NCI-H2171 treated with DMSO at 0.1 percent for 48 hours (cell line): Measurements from ENCODE around the gene HES3.
A peak's percentile ranks its signal among the peaks of the same experiment; 100 is the strongest.

Source experiments
- DNase-seq: peaks from one replicate; lab custom pipeline; 2025; lab: John Stamatoyannopoulos, UW

The HES3 gene

DNA sequence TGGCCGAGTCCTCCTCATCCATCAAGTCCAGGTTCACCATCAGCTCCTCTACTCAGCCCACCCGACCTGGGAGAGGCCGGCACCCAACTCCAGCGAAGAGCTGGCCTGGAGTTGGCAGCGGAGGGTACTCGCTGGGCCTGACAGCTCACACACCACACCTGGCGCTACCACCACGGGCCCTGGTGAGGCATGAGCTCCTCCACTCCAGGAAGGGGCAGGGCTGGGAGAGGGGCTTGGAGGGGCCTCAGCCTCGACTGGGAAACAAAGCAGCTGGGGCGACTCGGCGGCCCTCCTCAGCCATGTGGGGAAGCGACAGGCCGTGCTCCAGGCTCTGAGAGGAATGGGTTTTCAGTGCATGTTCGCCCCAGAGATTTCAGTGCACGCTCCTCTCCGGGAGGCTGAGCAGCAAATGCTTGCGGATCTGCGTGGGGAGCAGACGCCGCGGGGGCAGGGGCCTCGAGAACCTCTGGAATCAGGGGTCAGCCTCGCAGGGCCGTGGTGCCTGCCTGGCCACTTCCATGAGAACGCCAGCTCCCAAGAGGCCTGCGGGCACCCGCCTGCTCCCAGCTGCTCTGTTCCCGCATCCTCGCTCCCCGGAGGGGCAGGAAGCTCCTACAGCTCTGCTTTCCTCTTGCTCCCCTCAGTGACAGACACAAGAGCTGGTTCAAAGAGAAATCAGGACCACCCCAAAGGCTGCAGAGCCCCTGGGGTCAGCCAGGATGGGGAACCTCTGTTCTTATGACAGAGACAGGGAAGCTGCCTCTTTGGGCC is 35.8 kb downstream of the HES3 start:
- DNase-seq: no peak

DNA sequence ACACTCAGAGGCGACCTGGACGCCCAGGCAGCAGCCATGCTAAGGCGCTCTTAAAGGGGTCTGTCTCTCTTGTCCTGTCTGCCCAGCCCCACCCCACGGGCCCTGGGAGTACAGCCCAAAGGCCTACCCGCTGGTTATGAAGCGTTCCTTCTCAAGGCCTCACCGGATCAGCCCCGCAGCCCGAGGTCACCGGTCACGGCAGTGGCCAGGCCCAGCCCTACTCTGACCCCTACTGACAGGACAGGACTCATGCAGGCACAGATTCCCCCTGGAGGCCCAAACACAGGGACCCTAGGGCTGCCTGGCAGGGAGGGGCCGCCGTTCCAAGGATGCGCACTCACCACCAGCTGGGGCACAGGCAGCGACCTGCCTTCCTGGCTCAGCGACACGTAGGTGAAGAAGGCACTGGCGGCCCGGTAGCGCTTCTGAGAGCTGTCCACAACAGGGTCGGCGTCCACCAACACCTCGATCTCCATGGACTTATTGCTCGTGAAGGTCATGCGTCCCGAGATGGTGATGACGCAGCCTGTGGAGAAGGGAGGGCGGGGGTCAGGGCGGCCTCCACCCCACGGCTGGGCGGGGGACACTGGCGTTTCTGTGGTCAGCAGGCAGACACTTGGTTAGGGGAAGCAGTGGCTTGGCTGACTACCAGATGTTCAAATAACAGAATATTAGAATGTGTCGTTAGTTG is 36.9 kb downstream of the HES3 start:
- DNase-seq: no peak

GRCh38 chr1:6281511-6282402 is 37.8 kb downstream of the HES3 start:
- no peak for DNase-seq

- no peak for DNase-seq
Observed at GRCh38 chr1:6282577-6283270, 38.7 kb downstream of the HES3 start.

DNA sequence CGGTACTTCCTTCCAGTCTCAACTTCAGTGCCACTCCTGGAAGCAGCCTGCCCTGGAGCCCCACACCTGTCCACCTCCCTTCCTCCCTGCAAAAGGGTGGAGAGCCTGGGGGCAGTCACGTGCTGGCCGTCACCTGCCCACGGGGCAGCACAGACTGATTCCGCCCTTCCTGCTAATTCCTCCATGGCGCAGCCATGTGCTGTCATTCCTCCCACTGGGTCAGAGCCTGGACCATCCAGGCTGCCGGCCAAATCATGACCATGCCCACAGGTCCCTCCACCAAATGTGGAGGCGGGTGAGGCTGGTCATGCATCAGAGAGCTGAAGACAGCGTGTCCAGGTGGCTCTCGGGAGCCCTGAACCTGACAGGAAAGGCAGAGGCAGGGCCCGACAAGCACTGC is 41.4 kb downstream of the HES3 start:
- DNase-seq: no peak

DNA sequence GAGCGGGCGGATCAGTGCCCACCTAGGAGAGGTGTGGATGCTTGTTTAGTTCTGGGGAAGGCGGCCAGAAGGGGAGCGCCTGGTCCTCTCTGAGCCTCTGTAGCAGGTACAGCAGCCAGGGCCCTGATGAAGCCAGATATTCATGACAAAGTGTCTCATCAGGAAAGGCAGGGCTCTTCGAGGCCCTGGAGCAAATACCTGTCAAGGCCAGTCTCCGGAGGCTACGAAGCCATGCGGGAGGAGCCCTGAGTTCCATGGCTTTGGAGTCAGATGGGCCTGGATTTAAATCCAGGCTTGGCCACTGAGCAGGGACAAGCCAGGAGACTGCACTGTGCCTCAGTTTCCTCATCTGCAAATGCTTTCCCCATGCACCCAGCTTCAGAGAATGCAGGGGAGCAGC is 42.3 kb downstream of the HES3 start:
- DNase-seq: no peak

DNA sequence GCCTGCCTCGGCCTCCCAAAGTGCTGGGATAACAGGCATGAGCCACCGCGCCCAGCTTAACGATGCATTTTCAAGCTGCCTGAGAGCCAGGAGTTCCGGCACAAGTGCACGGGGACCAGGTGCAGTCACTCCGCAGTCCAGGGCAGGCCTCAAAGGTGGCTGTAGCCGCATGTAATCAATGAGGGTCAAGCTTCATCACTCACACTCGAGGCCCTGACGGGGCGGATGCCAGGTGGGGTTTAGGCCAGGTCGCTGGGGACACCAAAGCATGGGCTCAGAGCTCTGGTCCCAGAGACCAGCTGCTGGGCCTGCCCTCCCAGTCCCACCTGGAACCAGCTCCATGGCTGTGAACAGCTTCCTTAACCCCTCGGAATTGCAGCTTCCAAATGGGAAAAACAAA is 43.0 kb downstream of the HES3 start:
- no peak for DNase-seq

- peak; percentile 60 for DNase-seq
Observed at GRCh38 chr1:6287431-6287886, 43.5 kb downstream of the HES3 start.

GRCh38 chr1:6288026-6288425 is 44.0 kb downstream of the HES3 start:
- no peak for DNase-seq

- DNase-seq: no peak
Observed at GRCh38 chr1:6288665-6289064, 44.7 kb downstream of the HES3 start.

GRCh38 chr1:6292102-6292501 is 48.1 kb downstream of the HES3 start:
- no peak for DNase-seq

DNA sequence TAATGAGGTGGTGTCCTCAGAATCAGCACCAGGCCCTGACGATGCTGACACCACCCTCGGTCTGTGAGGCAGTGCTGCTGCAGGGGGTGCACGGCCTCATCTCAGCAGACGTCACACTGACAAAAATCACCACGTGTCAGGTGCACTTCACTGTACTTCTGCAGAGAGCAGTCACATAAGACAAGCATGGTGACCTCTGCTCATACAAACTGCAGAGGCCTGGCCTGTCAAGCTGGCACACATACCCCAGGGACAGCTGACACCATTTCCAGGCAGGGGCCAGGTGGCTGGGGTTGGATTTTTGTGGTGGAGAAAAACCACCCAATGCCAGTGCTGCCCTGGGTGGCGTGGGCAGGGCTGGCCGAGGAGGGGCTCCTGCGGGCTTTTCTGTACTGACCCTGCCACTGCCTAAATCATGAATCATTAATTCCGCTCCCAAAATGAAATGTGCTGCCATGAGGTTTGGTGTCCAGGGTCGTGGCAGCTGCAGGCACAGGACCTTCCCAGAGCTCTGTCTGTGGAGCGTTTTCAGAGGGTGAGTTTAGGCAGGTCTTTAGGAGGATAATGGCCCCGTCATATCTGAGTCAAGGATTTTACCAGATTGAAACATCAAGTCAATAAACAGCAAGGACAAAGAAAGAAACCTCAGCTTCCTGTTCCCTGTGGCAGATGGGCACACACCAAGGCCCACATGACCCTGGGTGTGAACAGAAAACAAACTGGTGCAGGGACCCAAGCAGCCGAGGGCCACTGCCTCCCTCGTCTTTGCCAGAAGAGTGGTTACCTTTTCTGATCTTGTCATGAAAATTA is 50.3 kb downstream of the HES3 start:
- DNase-seq: no peak

GRCh38 chr1:6294890-6295556 is 51.0 kb downstream of the HES3 start:
- DNase-seq: no peak
